HepG2 (cell line): Measurements from ENCODE around the gene ABCD1. TPM values are rescaled to one million over a fixed set of nuclear protein-coding genes. Genes with fewer than 3 reads are reported as not detected.

ENCODE experiments used
- ATM ChIP-seq: fragments of 450-650 bp; IDR thresholded peaks from 2 replicates; pipeline ENCODE4 v1.7.1; 2017; ENCODE audit warnings: mild to moderate bottlenecking, borderline replicate concordance
- BCL3 ChIP-seq: sonication (generic); formaldehyde crosslinking; IDR thresholded peaks from 2 replicates; pipeline ENCODE4 v1.5.1; 2020; ENCODE audit warnings: mild to moderate bottlenecking, missing genetic modification reagents, moderate library complexity
- CEBPG ChIP-seq: IDR thresholded peaks from 2 replicates; pipeline ENCODE4 v1.6.1; 2016
- CTCF ChIP-seq: sonication (generic); formaldehyde crosslinking; IDR thresholded peaks from 2 replicates; pipeline ENCODE4 v1.5.0; 2020; ENCODE audit warnings: mild to moderate bottlenecking, missing genetic modification reagents, moderate library complexity
- GATAD1 ChIP-seq: IDR thresholded peaks from 2 replicates; pipeline ENCODE4 v1.6.1; 2016; ENCODE audit warnings: missing genetic modification reagents, missing compliant biosample characterization
- HDAC2 ChIP-seq: sonication (generic); formaldehyde crosslinking; IDR thresholded peaks from 2 replicates; pipeline ENCODE4 v1.4.0; 2020; ENCODE audit warnings: missing genetic modification reagents
- IKZF1 ChIP-seq: fragments of 450-650 bp; IDR thresholded peaks from 2 replicates; pipeline ENCODE4 v1.7.1; 2016
- KDM6A ChIP-seq: IDR thresholded peaks from 2 replicates; pipeline ENCODE4 v1.6.1; 2016; ENCODE audit warnings: low read depth
- NBN ChIP-seq: fragments of 450-650 bp; conservative IDR thresholded peaks from 2 replicates; pipeline ENCODE4 v1.6.1; 2017
- NCOA1 ChIP-seq: sonication (generic); formaldehyde crosslinking; IDR thresholded peaks from 2 replicates; pipeline ENCODE4 v1.9.0; 2021; ENCODE audit warnings: missing genetic modification reagents
- PAX8 ChIP-seq: sonication (generic); formaldehyde crosslinking; IDR thresholded peaks from 2 replicates; pipeline ENCODE4 v1.8.0; 2022; ENCODE audit warnings: mild to moderate bottlenecking, missing genetic modification reagents, borderline replicate concordance
- PCBP2 ChIP-seq: fragments of 200-400 bp; formaldehyde crosslinking; optimal IDR thresholded peaks from 2 replicates; pipeline ENCODE3; 2018; ENCODE audit warnings: low read length, low read depth; ENCODE audit not compliant: poor library complexity, severe bottlenecking
- PHF8 ChIP-seq: sonication (generic); formaldehyde crosslinking; IDR thresholded peaks from 2 replicates; pipeline ENCODE4 v1.5.0; 2020; ENCODE audit warnings: missing genetic modification reagents
- SALL1 ChIP-seq: sonication (generic); formaldehyde crosslinking; IDR thresholded peaks from 2 replicates; pipeline ENCODE4 v1.8.0; 2022; ENCODE audit warnings: mild to moderate bottlenecking, missing genetic modification reagents
- SNAI1 ChIP-seq: sonication (generic); formaldehyde crosslinking; IDR thresholded peaks from 2 replicates; pipeline ENCODE4 v1.5.0; 2020; ENCODE audit warnings: mild to moderate bottlenecking, missing genetic modification reagents, borderline replicate concordance
- TMF1 ChIP-seq: sonication (generic); formaldehyde crosslinking; IDR thresholded peaks from 2 replicates; pipeline ENCODE4 v1.8.1; 2022; ENCODE audit warnings: low read depth, missing genetic modification reagents
- ZNF101 ChIP-seq: sonication (generic); formaldehyde crosslinking; IDR thresholded peaks from 2 replicates; pipeline ENCODE4 v1.4.0; 2020; ENCODE audit warnings: mild to moderate bottlenecking, low read depth, missing genetic modification reagents, borderline replicate concordance
- ZNF20 ChIP-seq: sonication (generic); formaldehyde crosslinking; IDR thresholded peaks from 2 replicates; pipeline ENCODE4 v1.4.0; 2020; ENCODE audit warnings: mild to moderate bottlenecking, moderate library complexity, missing genetic modification reagents
- ZNF414 ChIP-seq: sonication (generic); formaldehyde crosslinking; IDR thresholded peaks from 2 replicates; pipeline ENCODE4 v1.5.0; 2020; ENCODE audit warnings: missing genetic modification reagents
- ZNF567 ChIP-seq: sonication (generic); formaldehyde crosslinking; IDR thresholded peaks from 2 replicates; pipeline ENCODE4 v1.8.1; 2023; ENCODE audit warnings: mild to moderate bottlenecking, missing genetic modification reagents, borderline replicate concordance
- ZNF775 ChIP-seq: sonication (generic); formaldehyde crosslinking; IDR thresholded peaks from 2 replicates; pipeline ENCODE4 v1.4.0; 2020; ENCODE audit warnings: missing genetic modification reagents, mild to moderate bottlenecking, moderate library complexity, borderline replicate concordance
- polyA plus RNA-seq, 8 experiments: library from polyadenylated mRNA; depleted of rRNA in 3 of 8; stranded (reverse) in 7 of 8; unstranded in 1 of 8; fragments of >200 nt; fragmentation: Illumina TruSeq in 4 of 8; extraction: Trizol in 4 of 8; gene quantifications; 2 replicates each; pipeline versions ENCODE4 v1.2.1 to v1.2.3, GENCODE V29; 2011 to 2016; ENCODE audit warnings: low read depth in 4 of 8, missing spikeins in 1 of 8, mixed read lengths in 1 of 8; ENCODE audit not compliant: insufficient read depth in 1 of 8
- total RNA-seq, 5 experiments: library from RNA; depleted of rRNA; stranded (reverse); fragments of >200 nt; fragmentation: Illumina TruSeq; extraction: Trizol; gene quantifications; 2 replicates each; pipeline ENCODE4 v1.2.3, GENCODE V29; 2016; ENCODE audit warnings: low read depth in 1 of 5
- TF ChIP-seq, protein P1 (sequence below): sonication (generic); formaldehyde crosslinking; IDR thresholded peaks from 2 replicates; pipeline ENCODE4 v1.4.0; 2020; ENCODE audit warnings: mild to moderate bottlenecking, missing genetic modification reagents

ABCD1 gene
- total and polyA plus RNA-seq, 2 of the 13 experiments (the other 11 are each of a cell fraction or from before 2014, with no cell fraction given), result 11.4 to 15.9 TPM

DNA sequence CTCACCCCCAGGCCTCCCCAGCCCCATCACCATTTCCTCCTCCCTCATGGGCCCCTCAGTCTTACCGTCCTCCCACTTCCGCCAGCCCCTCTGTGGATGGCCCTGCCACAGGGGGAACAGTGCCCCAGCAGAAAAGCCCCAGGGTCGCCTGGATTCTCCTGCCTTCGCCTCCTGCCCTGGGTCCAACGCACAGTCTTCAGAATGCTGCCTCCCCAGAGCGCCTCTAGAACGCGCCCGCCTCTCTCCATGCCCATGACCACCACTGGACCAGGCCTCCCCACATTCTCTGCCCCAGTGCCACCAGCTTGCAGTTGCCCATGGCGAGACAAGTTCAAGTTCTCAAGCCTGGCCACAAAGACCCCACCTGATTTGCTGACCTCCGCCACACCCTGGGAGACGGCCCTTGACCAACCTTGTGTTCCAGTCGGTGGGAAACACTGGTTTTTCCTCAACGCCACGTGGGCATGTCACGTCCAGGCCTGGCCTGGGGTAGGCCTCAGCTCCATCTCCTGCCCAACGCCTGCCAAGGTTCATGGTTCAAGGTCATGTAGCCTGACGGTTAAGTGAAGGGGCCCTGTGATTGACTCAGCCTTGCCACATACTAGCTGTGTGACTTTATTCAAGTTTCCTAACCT lies 38.8 kb downstream of the ABCD1 start (continued):
- TF ChIP-seq ZNF775 (CRISPR knock-in tag) (no peak), NBN (no peak), PCBP2 (no peak), ZNF101 (CRISPR knock-in tag) (no peak), SNAI1 (CRISPR knock-in tag) (no peak), NCOA1 (CRISPR knock-in tag) (0 out of 2 replicates have a peak, but pooled peaks have one; percentile 19), CTCF (CRISPR knock-in tag) (no peak), ZNF20 (CRISPR knock-in tag) (no peak), PHF8 (CRISPR knock-in tag) (0 out of 2 replicates have a peak, but pooled peaks have one; percentile 25), ZNF567 (CRISPR knock-in tag) (no peak), HDAC2 (CRISPR knock-in tag) (0 out of 2 replicates have a peak, but pooled peaks have one; percentile 12), GATAD1 (CRISPR knock-in tag) (0 out of 2 replicates have a peak, but pooled peaks have one; percentile 10), ATM (no peak), ZNF414 (CRISPR knock-in tag) (no peak), TMF1 (CRISPR knock-in tag) (no peak), KDM6A (CRISPR knock-in tag) (no peak), BCL3 (CRISPR knock-in tag) (no peak), SALL1 (peak; percentile 44), PAX8 (CRISPR knock-in tag) (no peak), IKZF1 (no peak), CEBPG (CRISPR knock-in tag) (no peak)
- TF ChIP-seq, protein P1, sequence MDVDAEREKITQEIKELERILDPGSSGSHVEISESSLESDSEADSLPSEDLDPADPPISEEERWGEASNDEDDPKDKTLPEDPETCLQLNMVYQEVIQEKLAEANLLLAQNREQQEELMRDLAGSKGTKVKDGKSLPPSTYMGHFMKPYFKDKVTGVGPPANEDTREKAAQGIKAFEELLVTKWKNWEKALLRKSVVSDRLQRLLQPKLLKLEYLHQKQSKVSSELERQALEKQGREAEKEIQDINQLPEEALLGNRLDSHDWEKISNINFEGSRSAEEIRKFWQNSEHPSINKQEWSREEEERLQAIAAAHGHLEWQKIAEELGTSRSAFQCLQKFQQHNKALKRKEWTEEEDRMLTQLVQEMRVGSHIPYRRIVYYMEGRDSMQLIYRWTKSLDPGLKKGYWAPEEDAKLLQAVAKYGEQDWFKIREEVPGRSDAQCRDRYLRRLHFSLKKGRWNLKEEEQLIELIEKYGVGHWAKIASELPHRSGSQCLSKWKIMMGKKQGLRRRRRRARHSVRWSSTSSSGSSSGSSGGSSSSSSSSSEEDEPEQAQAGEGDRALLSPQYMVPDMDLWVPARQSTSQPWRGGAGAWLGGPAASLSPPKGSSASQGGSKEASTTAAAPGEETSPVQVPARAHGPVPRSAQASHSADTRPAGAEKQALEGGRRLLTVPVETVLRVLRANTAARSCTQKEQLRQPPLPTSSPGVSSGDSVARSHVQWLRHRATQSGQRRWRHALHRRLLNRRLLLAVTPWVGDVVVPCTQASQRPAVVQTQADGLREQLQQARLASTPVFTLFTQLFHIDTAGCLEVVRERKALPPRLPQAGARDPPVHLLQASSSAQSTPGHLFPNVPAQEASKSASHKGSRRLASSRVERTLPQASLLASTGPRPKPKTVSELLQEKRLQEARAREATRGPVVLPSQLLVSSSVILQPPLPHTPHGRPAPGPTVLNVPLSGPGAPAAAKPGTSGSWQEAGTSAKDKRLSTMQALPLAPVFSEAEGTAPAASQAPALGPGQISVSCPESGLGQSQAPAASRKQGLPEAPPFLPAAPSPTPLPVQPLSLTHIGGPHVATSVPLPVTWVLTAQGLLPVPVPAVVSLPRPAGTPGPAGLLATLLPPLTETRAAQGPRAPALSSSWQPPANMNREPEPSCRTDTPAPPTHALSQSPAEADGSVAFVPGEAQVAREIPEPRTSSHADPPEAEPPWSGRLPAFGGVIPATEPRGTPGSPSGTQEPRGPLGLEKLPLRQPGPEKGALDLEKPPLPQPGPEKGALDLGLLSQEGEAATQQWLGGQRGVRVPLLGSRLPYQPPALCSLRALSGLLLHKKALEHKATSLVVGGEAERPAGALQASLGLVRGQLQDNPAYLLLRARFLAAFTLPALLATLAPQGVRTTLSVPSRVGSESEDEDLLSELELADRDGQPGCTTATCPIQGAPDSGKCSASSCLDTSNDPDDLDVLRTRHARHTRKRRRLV (CRISPR knock-in tag), result no peak
